ENCODE data around the gene FAM13C.

DNA sequence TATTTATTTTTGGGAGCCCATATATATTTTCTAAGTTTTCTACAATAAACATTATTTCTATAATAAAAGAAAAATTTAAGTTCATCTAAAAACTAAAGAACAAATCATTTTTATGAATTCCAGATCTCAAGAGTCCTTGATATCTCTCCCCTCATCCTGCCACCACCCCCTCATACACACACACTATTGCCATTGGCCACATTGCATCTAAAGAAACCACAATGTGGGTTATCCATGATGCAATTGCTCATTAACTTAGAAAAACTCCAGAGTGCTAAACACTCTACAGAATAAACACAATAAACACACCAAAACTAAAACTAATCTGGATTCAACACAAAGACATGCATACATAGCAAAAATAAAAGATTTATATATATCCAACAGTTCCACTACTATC lies 37.8 kb downstream of the FAM13C start:
- TF ChIP-seq, protein P1, sequence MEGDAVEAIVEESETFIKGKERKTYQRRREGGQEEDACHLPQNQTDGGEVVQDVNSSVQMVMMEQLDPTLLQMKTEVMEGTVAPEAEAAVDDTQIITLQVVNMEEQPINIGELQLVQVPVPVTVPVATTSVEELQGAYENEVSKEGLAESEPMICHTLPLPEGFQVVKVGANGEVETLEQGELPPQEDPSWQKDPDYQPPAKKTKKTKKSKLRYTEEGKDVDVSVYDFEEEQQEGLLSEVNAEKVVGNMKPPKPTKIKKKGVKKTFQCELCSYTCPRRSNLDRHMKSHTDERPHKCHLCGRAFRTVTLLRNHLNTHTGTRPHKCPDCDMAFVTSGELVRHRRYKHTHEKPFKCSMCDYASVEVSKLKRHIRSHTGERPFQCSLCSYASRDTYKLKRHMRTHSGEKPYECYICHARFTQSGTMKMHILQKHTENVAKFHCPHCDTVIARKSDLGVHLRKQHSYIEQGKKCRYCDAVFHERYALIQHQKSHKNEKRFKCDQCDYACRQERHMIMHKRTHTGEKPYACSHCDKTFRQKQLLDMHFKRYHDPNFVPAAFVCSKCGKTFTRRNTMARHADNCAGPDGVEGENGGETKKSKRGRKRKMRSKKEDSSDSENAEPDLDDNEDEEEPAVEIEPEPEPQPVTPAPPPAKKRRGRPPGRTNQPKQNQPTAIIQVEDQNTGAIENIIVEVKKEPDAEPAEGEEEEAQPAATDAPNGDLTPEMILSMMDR (IDR thresholded peaks at IDR 0.05 in 4 of 5, conservative IDR thresholded peaks at IDR 0.05 in 1 of 5) = no peak
- no peak for TF ChIP-seq POLR2A (IDR thresholded peaks at IDR 0.05)
